ENCODE measurements around the gene HACD2. TPM values are rescaled to one million over a fixed set of nuclear protein-coding genes. Genes with fewer than 3 reads are reported as not detected.

The HACD2 gene
- total and polyA plus RNA-seq, 2 donors (not counting 3 experiments of a cell fraction or from before 2014, with no cell fraction given), result 17.0 to 20.9 TPM

GRCh38 chr3:123610331-123610730, 25.5 kb upstream of the HACD2 start:
- intact Hi-C loops (cut with micrococcal nuclease) (no loop called here), dilution Hi-C loops (cut with MboI; ENCODE audit: extremely low pct_ligation_motif_present, low sequenced_read_pairs) (no loop called here)
- Histone ChIP-seq H3K36me3 (ENCODE audit: control insufficient read depth in 2 of 2, extremely low read depth in 1 of 2, insufficient read depth in 2 of 2, low read length in 2 of 2) (no peaks in the 10 kb centered on the region), H3K79me2 (ENCODE audit: control insufficient read depth, insufficient read depth, low read length) (no peaks in the 10 kb centered on the region), H3K9me1 (replicated peaks; ENCODE audit: control insufficient read depth, extremely low read depth, insufficient read depth, low read length) (no peaks in the 10 kb centered on the region), H3K4me1 (ENCODE audit: control insufficient read depth, extremely low read depth, insufficient read depth, low read length) (peaks cover 4% of the 10 kb centered on the region), H2AFZ (ENCODE audit: low read depth, low read length) (no peak overlapping the region), H3K27ac (ENCODE audit: insufficient read depth, low read depth, low read length) (no peak overlapping the region), H3K9ac (replicated peaks; ENCODE audit: extremely low read depth, insufficient read depth, low read length) (no peak overlapping the region), H3K27me3 (ENCODE audit: control insufficient read depth in 2 of 2, insufficient read depth in 2 of 2, low read length in 2 of 2) (no peaks in the 10 kb centered on the region), H3K4me2 (ENCODE audit: insufficient read depth, low read length) (no peak overlapping the region), H3K4me3 (replicated peaks in 1 of 3; ENCODE audit: insufficient read depth in 1 of 3, low read depth in 1 of 3, low read length in 3 of 3) (no peak overlapping the region), H3K9me3 (replicated peaks; ENCODE audit: control insufficient read depth, insufficient read depth, low read length) (no peaks in the 10 kb centered on the region), H4K20me1 (replicated peaks; ENCODE audit: control insufficient read depth, extremely low read depth, insufficient read depth, low read length) (no peaks in the 10 kb centered on the region)
- CTCF ChIA-PET, result no interaction called here
- DNase-seq (ENCODE audit: low read depth, low spot score), result no peak
- POLR2A ChIA-PET, result no interaction called here
- FAIRE-seq, result no peak
- TF ChIP-seq POLR2AphosphoS5 (IDR thresholded peaks at IDR 0.05; ENCODE audit: insufficient read depth, low read depth, low read length), result no peak
- no peak for TF ChIP-seq EZH2 (IDR thresholded peaks at IDR 0.05; ENCODE audit: borderline replicate concordance, low read depth, low read length, severe bottlenecking)
- no peak for TF ChIP-seq FOS (IDR thresholded peaks at IDR 0.05; ENCODE audit: borderline replicate concordance, insufficient read depth, low read length)
- TF ChIP-seq GATA2 (IDR thresholded peaks at IDR 0.05; ENCODE audit: insufficient read depth, insufficient read length, low read depth, low read length), result no peak
- no TSS peak for BruUV-seq (replicated peaks)

- no peak overlapping the region for H3K9ac ChIP-seq (replicated peaks; ENCODE audit: extremely low read depth, insufficient read depth, low read length)
- DNase-seq (ENCODE audit: low read depth, low spot score) (no peak), FAIRE-seq (no peak)
- no peak overlapping the region for H2AFZ ChIP-seq (ENCODE audit: low read depth, low read length)
- no peak overlapping the region for H3K4me2 ChIP-seq (ENCODE audit: insufficient read depth, low read length)
- intact Hi-C loops (cut with micrococcal nuclease) (no loop called here), dilution Hi-C loops (cut with MboI; ENCODE audit: extremely low pct_ligation_motif_present, low sequenced_read_pairs) (no loop called here)
- ChIA-PET CTCF (no interaction called here), POLR2A (no interaction called here)
- H3K9me1 ChIP-seq (replicated peaks; ENCODE audit: control insufficient read depth, extremely low read depth, insufficient read depth, low read length), result no peaks in the 10 kb centered on the region
- H3K4me3 ChIP-seq (replicated peaks in 1 of 3; ENCODE audit: insufficient read depth in 1 of 3, low read depth in 1 of 3, low read length in 3 of 3), result no peak overlapping the region
- no peak overlapping the region for H3K27ac ChIP-seq (ENCODE audit: insufficient read depth, low read depth, low read length)
- no peaks in the 10 kb centered on the region for H3K9me3 ChIP-seq (replicated peaks; ENCODE audit: control insufficient read depth, insufficient read depth, low read length)
- peaks cover 4% of the 10 kb centered on the region for H3K4me1 ChIP-seq (ENCODE audit: control insufficient read depth, extremely low read depth, insufficient read depth, low read length)
- no peaks in the 10 kb centered on the region for H3K79me2 ChIP-seq (ENCODE audit: control insufficient read depth, insufficient read depth, low read length)
- no TSS peak for BruUV-seq (replicated peaks)
- H3K27me3 ChIP-seq (ENCODE audit: control insufficient read depth in 2 of 2, insufficient read depth in 2 of 2, low read length in 2 of 2), result no peaks in the 10 kb centered on the region
- TF ChIP-seq EZH2 (IDR thresholded peaks at IDR 0.05; ENCODE audit: borderline replicate concordance, low read depth, low read length, severe bottlenecking) (no peak), CTCF (IDR thresholded peaks at IDR 0.05; ENCODE audit: extremely low read depth in 1 of 2, insufficient read depth in 1 of 2, low read depth in 1 of 2, low read length in 2 of 2) (no peak), POLR2AphosphoS5 (IDR thresholded peaks at IDR 0.05; ENCODE audit: insufficient read depth, low read depth, low read length) (no peak), GATA2 (IDR thresholded peaks at IDR 0.05; ENCODE audit: insufficient read depth, insufficient read length, low read depth, low read length) (no peak), JUN (IDR thresholded peaks at IDR 0.05; ENCODE audit: borderline replicate concordance, insufficient read depth, insufficient read length, low read depth) (no peak), MYC (IDR thresholded peaks at IDR 0.05; ENCODE audit: low read depth, low read length) (no peak), POLR2A (IDR thresholded peaks at IDR 0.05; ENCODE audit: low read depth, low read length) (no peak), MAX (IDR thresholded peaks at IDR 0.05; ENCODE audit: insufficient read depth, insufficient read length) (no peak), FOS (IDR thresholded peaks at IDR 0.05; ENCODE audit: borderline replicate concordance, insufficient read depth, low read length) (no peak)
- H4K20me1 ChIP-seq (replicated peaks; ENCODE audit: control insufficient read depth, extremely low read depth, insufficient read depth, low read length), result no peaks in the 10 kb centered on the region
- H3K36me3 ChIP-seq (ENCODE audit: control insufficient read depth in 2 of 2, extremely low read depth in 1 of 2, insufficient read depth in 2 of 2, low read length in 2 of 2), result no peaks in the 10 kb centered on the region
These were observed 24.2 kb upstream of the HACD2 start for GRCh38 chr3:123609063-123609462.

Data from endothelial cell of umbilical vein (primary cell).